Right lobe of liver (tissue), 6 donors: ENCODE results near the gene APP. TPM values are rescaled to one million over a fixed set of nuclear protein-coding genes. Genes with fewer than 3 reads are reported as not detected.
"Not testable (repeated sequence)": the region's sequence is repeated elsewhere in the genome, so short reads cannot be mapped to it uniquely, and the experiment has no call there.

Experiments used
- ATAC-seq, 4 donors: fragments of 200-7000 bp; cut with Tn5 transposase; one replicate each; pipeline ENCODE4 v1.9.1; 2020; ENCODE audit warnings: mild to moderate bottlenecking in 4 of 4, moderate library complexity in 4 of 4
- DNase-seq, 3 donors: peaks; one replicate each; pipeline ENCODE4 v3.0.0-alpha.2; 2020
- H3K27ac ChIP-seq, 3 donors: fragments of 200-600 bp; one replicate each; pipeline ENCODE4 v1.8.0; 2022
- H3K27me3 ChIP-seq, 2 donors: fragments of 200-600 bp; one replicate each; pipeline ENCODE4 v1.8.0; 2022
- H3K36me3 ChIP-seq, 4 donors: fragments of 200-600 bp; sonication (generic) in 1 of 4; one replicate each; pipeline versions ENCODE4 v1.5.1 to v1.8.0; 2017 to 2022; ENCODE audit warnings: control low read depth in 1 of 4
- H3K4me1 ChIP-seq, 4 donors: fragments of 200-600 bp; sonication (generic) in 1 of 4; one replicate each; pipeline versions ENCODE4 v1.5.1 to v1.8.0; 2017 to 2022; ENCODE audit warnings: control low read depth in 1 of 4
- H3K4me3 ChIP-seq, 3 donors: fragments of 200-600 bp; one replicate each; pipeline ENCODE4 v1.8.0; 2022
- H3K9me3 ChIP-seq, 4 donors: fragments of 200-600 bp; sonication (generic) in 1 of 4; one replicate each; pipeline versions ENCODE4 v1.5.1 to v1.8.0; 2017 to 2022; ENCODE audit warnings: control low read depth in 1 of 4
- CTCF ChIP-seq, 4 donors: fragments of 200-600 bp in 3 of 4; fragments of 450-650 bp in 1 of 4; IDR thresholded peaks; one replicate each; pipeline versions ENCODE4 v1.5.1 to v1.8.0; 2016 to 2022; ENCODE audit warnings: antibody characterized with exemption in 4 of 4, mild to moderate bottlenecking in 2 of 4
- POLR2A ChIP-seq: fragments of 450-650 bp; IDR thresholded peaks from one replicate; pipeline ENCODE4 v1.6.1; 2017; ENCODE audit warnings: antibody characterized with exemption, mild to moderate bottlenecking
- WGBS: methylation state at CpG from one replicate; pipeline ENCODE4 v1.1.6; 2018; ENCODE audit warnings: low coverage, low lambda C conversion rate; ENCODE audit not compliant: insufficient coverage; ENCODE audit errors: missing lambda C conversion rate; 5-methylcytosine and 5-hydroxymethylcytosine counted together
- intact Hi-C, 2 donors: fragments of 100-400 bp; cut with DNase I; formaldehyde crosslinking; loops; one replicate each; pipeline versions ENCODE4 v1.11.2 to v1.14.1; 2022
- total RNA-seq, 6 experiments: library from RNA; depleted of rRNA in 2 of 6; stranded (reverse); fragments of >200 nt in 2 of 6; fragmentation: NEBNext Ultra II Directional in 3 of 6; extraction: Animal tissue kit (Norgen Biotek cat#: 25700) in 3 of 6; gene quantifications; one replicate each; pipeline versions ENCODE4 v1.1.0 to v1.2.4, GENCODE V29; 2016 to 2023
- donor health status: DM: no; HTN: yes; CAD: no.
- donor health status: DM: no; HTN: no; CAD: no.
- donor health status: DM: no; HTN: no; CAD: no.
- donor health status: DM: no; HTN: yes; CAD: no.
- donor health status: DM: no; HTN: yes; CAD: no.

Gene APP
- total RNA-seq, 6 experiments from 2014 or later, result 127 to 262 (median 208) TPM

DNA sequence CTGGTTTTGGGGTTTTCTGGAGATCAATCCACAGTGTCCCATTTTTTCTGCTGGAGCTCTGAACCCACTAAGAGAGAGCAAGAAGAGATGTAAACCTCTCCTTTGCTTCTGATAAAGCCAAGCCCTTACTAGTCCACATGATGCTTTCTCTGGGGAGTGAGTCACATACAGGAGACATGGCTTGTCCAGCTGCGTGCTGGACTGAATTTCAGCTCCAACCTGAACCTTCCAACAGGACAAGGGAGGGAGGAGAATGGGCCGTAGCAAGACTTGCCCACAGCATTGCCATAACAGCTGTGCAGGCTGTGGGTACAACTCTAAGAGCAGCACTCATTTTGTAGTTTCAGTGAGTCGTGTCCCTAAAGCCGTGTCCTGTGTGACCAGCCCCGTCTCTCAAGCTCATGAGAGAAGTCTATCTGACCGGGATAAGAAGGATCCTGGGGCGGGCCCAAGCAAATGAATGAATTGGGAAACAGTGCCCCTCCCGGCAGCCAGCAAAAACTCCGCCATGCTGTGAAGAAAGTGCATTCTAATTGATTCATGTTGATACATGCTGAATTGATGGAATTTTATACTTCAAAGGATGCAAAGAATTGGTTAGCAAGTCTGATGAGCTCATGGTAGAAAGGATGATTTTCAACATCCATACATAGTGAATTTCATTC is 240.6 kb downstream of the APP start:
- WGBS, result 79% methylated on average over 7 of the region's 9 CpGs
- Histone ChIP-seq H3K36me3 (no peaks in the 10 kb centered on the region), H3K27me3 (no peaks in the 10 kb centered on the region), H3K4me3 (no peak overlapping the region), H3K4me1 (peaks cover 0 to 12% (median 2%) of the 10 kb centered on the region in 4 donors), H3K9me3 (no peaks in the 10 kb centered on the region), H3K27ac (no peak overlapping the region)
- intact Hi-C loops, result no loop called here
- no peak for TF ChIP-seq CTCF (IDR thresholded peaks at IDR 0.05)
- no peak for TF ChIP-seq POLR2A
- ATAC-seq (no peak), DNase-seq (no peak)

- Histone ChIP-seq H3K27me3 (no peaks in the 10 kb centered on the region), H3K36me3 (no peaks in the 10 kb centered on the region), H3K4me1 (peaks cover 0 to 9% (median 0%) of the 10 kb centered on the region in 4 donors), H3K9me3 (no peaks in the 10 kb centered on the region), H3K27ac (peak overlapping the region; percentile 18 to 57 (median 31)), H3K4me3 (no peak overlapping the region)
- DNase-seq (no peak), ATAC-seq (peak in 1 of 4 donors; percentile 22)
- TF ChIP-seq CTCF (IDR thresholded peaks at IDR 0.05), result no peak
- TF ChIP-seq POLR2A, result no peak
- intact Hi-C loops, result no loop called here
- WGBS, result 79% methylated on average over 6 of the region's 6 CpGs
Measured at GRCh38 chr21:25927195-25927880, 243.2 kb downstream of the APP start.

DNA sequence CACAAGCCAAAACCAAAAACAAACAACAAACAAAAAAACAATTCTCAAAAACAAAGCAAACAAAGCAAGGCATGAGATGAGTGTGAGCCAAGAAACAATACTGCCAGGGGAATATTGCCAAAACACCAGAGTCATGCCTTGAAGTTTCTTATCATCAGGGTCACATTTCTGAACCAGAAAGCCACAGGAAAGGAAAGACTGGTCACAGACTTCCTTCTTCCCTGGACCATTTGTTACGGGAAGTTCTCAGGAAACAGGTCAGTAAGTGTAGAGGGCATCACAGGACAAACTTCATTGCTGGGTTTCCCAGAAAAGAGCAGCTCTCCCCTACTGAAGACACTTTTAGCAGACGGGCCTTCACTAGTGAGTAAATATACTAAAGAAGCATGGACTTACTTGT is 244.6 kb downstream of the APP start:
- H3K9me3 ChIP-seq, result no peaks in the 10 kb centered on the region
- 21% methylated on average over 2 of the region's 2 CpGs for WGBS
- no peaks in the 10 kb centered on the region for H3K27me3 ChIP-seq
- ATAC-seq (peak; percentile 77 to 93 (median 86)), DNase-seq (no peak)
- H3K4me3 ChIP-seq, result no peak overlapping the region
- intact Hi-C loops, result no loop called here
- TF ChIP-seq POLR2A (no peak), CTCF (IDR thresholded peaks at IDR 0.05) (no peak)
- peak overlapping the region in 1 of 3 donors; percentile 29 for H3K27ac ChIP-seq
- H3K4me1 ChIP-seq, result peaks cover 0 to 9% (median 0%) of the 10 kb centered on the region in 4 donors
- H3K36me3 ChIP-seq, result no peaks in the 10 kb centered on the region

DNA sequence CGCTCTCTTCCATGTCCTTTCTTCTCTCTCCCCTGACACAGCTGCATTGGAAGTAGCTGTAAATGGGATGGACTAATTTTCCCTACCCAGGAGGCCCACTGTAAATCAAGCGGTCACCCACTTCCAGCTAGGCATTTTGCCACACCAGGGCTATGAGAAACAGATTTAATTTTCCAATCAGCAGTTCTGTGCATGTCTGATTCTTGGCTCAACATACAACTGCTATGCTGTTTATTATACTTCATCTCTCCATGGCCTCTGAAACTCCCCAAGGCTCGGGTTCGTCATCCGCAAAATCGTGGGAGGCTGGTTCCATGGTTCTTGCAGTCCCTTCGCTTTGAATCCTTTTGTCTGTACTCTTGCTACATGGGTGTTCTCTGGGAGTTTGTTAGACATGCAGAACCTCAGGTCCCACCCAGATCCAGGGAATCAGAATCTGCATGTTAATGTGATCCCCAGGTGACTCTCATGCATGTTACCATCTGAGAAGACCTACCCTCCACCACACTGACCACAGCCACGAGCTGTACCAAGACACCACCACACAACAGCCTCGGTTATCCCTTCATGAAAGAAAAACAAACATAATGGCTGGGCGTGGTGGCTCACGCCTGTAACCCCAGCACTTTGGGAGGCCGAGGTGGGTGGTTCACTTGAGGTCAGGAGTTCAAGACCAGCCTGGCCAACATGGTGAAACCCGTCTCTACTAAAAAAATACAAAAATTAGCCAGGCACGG is 245.3 kb downstream of the APP start:
- no peaks in the 10 kb centered on the region for H3K9me3 ChIP-seq
- H3K4me1 ChIP-seq, result peaks cover 0 to 9% (median 0%) of the 10 kb centered on the region in 4 donors
- TF ChIP-seq CTCF (IDR thresholded peaks at IDR 0.05) (no peak), POLR2A (no peak)
- intact Hi-C loops, result no loop called here
- 87% methylated on average over 8 of the region's 14 CpGs for WGBS
- no peak overlapping the region for H3K4me3 ChIP-seq
- H3K27me3 ChIP-seq, result no peaks in the 10 kb centered on the region
- DNase-seq, result no peak
- no peaks in the 10 kb centered on the region for H3K36me3 ChIP-seq
- ATAC-seq, result no peak
- H3K27ac ChIP-seq, result no peak overlapping the region

- ATAC-seq, H3K9me3 ChIP-seq, DNase-seq, H3K4me3 ChIP-seq, H3K4me1 ChIP-seq, H3K27me3 ChIP-seq, H3K27ac ChIP-seq, intact Hi-C loops, H3K36me3 ChIP-seq: not testable (repeated sequence)
- no CpG with 5 or more reads among the region's 17 CpGs for WGBS
Measured at GRCh38 chr21:25918152-25918551, 252.4 kb downstream of the APP start.
